ENCODE measurements around the gene PCID2. TPM values are rescaled to one million over a fixed set of nuclear protein-coding genes. Genes with fewer than 3 reads are reported as not detected.

Gene PCID2
- total and polyA plus RNA-seq, 2 of the 13 experiments (the other 11 are each of a cell fraction or from before 2014, with no cell fraction given): 65.0 to 111 TPM

DNA sequence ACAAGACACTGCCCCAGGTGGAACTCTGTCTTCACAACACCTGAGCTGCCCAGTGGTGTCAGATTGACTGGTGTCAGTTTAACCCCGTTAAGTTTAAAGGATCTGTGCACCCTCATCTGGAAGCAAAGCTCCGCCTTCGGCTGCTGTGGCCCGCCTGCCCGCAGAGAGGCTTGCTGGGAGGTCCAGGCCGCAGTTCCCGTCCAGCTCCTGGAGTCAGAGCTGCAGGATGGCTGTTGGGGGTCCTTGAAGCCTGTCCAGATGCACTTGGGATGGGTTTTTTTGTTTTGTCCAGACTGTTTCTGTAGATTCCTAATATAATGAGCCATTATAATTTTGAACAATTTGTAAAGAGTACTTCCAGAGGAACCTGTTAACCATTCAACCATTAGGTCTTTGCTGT is 17.0 kb upstream of the PCID2 start (continued):
- TF ChIP-seq CENPBD1 (CRISPR knock-in tag; IDR thresholded peaks at IDR 0.05; ENCODE audit: borderline replicate concordance, low read depth) (no peak), HOXA9 (CRISPR knock-in tag; IDR thresholded peaks at IDR 0.05; ENCODE audit: borderline replicate concordance) (no peak), DNMT1 (CRISPR knock-in tag; IDR thresholded peaks at IDR 0.05) (no peak), ZNF605 (CRISPR knock-in tag; IDR thresholded peaks at IDR 0.05) (no peak), ASH2L (IDR thresholded peaks at IDR 0.05; ENCODE audit: insufficient read length, low read depth, low read length) (no peak), GFI1 (CRISPR knock-in tag; IDR thresholded peaks at IDR 0.05; ENCODE audit: borderline replicate concordance) (no peak), NFE2 (CRISPR knock-in tag; IDR thresholded peaks at IDR 0.05) (no peak), ZNF317 (CRISPR knock-in tag; IDR thresholded peaks at IDR 0.05) (no peak), ZNF709 (CRISPR knock-in tag; IDR thresholded peaks at IDR 0.05) (no peak), ZKSCAN8 (CRISPR knock-in tag; IDR thresholded peaks at IDR 0.05; ENCODE audit: borderline replicate concordance) (no peak), SUZ12 (IDR thresholded peaks at IDR 0.05; ENCODE audit: low read depth, low read length) (no peak), TCF7 (IDR thresholded peaks at IDR 0.05; ENCODE audit: low read depth) (no peak), HOXA7 (CRISPR knock-in tag; IDR thresholded peaks at IDR 0.05) (no peak)

- in situ Hi-C loops (cut with HindIII; ENCODE audit: extremely low pct_ligation_motif_present, low pct_unique_long_range_greater_than_20kb): no loop called here
- TF ChIP-seq CEBPB (IDR thresholded peaks at IDR 0.05; ENCODE audit: borderline replicate concordance, low read depth, low read length) (no peak), ZNF841 (CRISPR knock-in tag; IDR thresholded peaks at IDR 0.05; ENCODE audit: borderline replicate concordance) (no peak), RARA (CRISPR knock-in tag; IDR thresholded peaks at IDR 0.05) (no peak), PHF5A (CRISPR knock-in tag; IDR thresholded peaks at IDR 0.05; ENCODE audit: low read depth, unreplicated experiment) (no peak), ZSCAN31 (CRISPR knock-in tag; IDR thresholded peaks at IDR 0.05; ENCODE audit: low read depth) (no peak), PLRG1 (conservative IDR thresholded peaks at IDR 0.05) (no peak)
- TF ChIP-seq, protein P1, sequence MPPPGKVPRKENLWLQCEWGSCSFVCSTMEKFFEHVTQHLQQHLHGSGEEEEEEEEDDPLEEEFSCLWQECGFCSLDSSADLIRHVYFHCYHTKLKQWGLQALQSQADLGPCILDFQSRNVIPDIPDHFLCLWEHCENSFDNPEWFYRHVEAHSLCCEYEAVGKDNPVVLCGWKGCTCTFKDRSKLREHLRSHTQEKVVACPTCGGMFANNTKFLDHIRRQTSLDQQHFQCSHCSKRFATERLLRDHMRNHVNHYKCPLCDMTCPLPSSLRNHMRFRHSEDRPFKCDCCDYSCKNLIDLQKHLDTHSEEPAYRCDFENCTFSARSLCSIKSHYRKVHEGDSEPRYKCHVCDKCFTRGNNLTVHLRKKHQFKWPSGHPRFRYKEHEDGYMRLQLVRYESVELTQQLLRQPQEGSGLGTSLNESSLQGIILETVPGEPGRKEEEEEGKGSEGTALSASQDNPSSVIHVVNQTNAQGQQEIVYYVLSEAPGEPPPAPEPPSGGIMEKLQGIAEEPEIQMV (CRISPR knock-in tag; IDR thresholded peaks at IDR 0.05; ENCODE audit: low read depth): no peak
These were observed 16.0 kb upstream of the PCID2 start for GRCh38 chr13:113224486-113224885.

More at GRCh38 chr13:113224486-113224885, 16.0 kb upstream of the PCID2 start:
- H3K4me2 ChIP-seq (ENCODE audit: low read depth, low read length): no peak overlapping the region
- peaks cover 32 to 83% of the 10 kb centered on the region in 2 experiments for H3K36me3 ChIP-seq (replicated peaks in 1 of 2; ENCODE audit: control insufficient read depth in 1 of 2, insufficient read depth in 2 of 2, low read length in 2 of 2)
- no peaks in the 10 kb centered on the region for H3K27me3 ChIP-seq (ENCODE audit: control insufficient read depth in 1 of 2, insufficient read depth in 2 of 2, low read length in 2 of 2)
- H3K4me1 ChIP-seq (ENCODE audit: insufficient read depth, low read length): peaks cover 15% of the 10 kb centered on the region
- intact Hi-C loops (cut with micrococcal nuclease; ENCODE audit: unreplicated experiment): no loop called here
- no peak overlapping the region for H2AFZ ChIP-seq (ENCODE audit: low read length)
- no peak for ATAC-seq
- H3K9me3 ChIP-seq (ENCODE audit: low read length): no peaks in the 10 kb centered on the region
- no peak for FAIRE-seq
- ChIA-PET POLR2A (interaction anchor here (0.8 to 1.5 kb wide), 2 partner anchors 15 to 102 kb away, joined by 3 to 4 read pairs; partner anchors contain the start of genes CUL4A and F10), CTCF (ENCODE audit: low intra/inter-chr PET ratio, low total read pairs) (no interaction called here)
- peaks cover 20% of the 10 kb centered on the region for H4K20me1 ChIP-seq (ENCODE audit: insufficient read depth, low read length)
- H3K79me2 ChIP-seq (ENCODE audit: insufficient read depth, low read length): peaks cover 59% of the 10 kb centered on the region
- BruUV-seq (replicated peaks): no TSS peak
- H3K9ac ChIP-seq (ENCODE audit: insufficient read depth, low read depth, low read length): no peak overlapping the region
- no peak overlapping the region for H3K27ac ChIP-seq (ENCODE audit: extremely low read length, insufficient read depth, low read length)
- DNase-seq (ENCODE audit: low spot score): no peak
- H3K4me3 ChIP-seq (replicated peaks in 1 of 3; ENCODE audit: insufficient read depth in 1 of 3, low read depth in 2 of 3, low read length in 3 of 3): no peak overlapping the region
- 95% methylated on average over 8 of the region's 10 CpGs for WGBS (ENCODE audit: low lambda C conversion rate)

Measured in HepG2 (cell line).